Large intestine (tissue), 3 donors: Measurements from ENCODE around the gene CCDC144A. TPM values are rescaled to one million over a fixed set of nuclear protein-coding genes. Genes with fewer than 3 reads are reported as not detected.
"Not testable (repeated sequence)": the region's sequence is repeated elsewhere in the genome, so short reads cannot be mapped to it uniquely, and the experiment has no call there.

Experiments
- DNase-seq, 2 donors: peaks; one replicate each; pipeline versions ENCODE4 v3.0.0 to v3.0.0-alpha.2; 2013
- H3K27ac ChIP-seq: one replicate; pipeline ENCODE4 v1.5.1; 2013; ENCODE audit warnings: low read length
- H3K27me3 ChIP-seq: 2 replicates; pipeline ENCODE4 v1.6.1; 2013; ENCODE audit warnings: low read length; ENCODE audit not compliant: control insufficient read depth, insufficient read depth
- H3K36me3 ChIP-seq: 2 replicates; pipeline ENCODE4 v1.6.1; 2013; ENCODE audit warnings: low read length; ENCODE audit not compliant: control insufficient read depth, insufficient read depth
- H3K4me1 ChIP-seq: one replicate; pipeline ENCODE4 v1.6.1; 2013; ENCODE audit warnings: low read length; ENCODE audit not compliant: control insufficient read depth, insufficient read depth
- H3K4me3 ChIP-seq: one replicate; pipeline ENCODE4 v1.5.1; 2013; ENCODE audit warnings: low read length
- H3K9me3 ChIP-seq: one replicate; pipeline ENCODE4 v1.6.1; 2013; ENCODE audit warnings: mild to moderate bottlenecking, low read depth, low read length, moderate library complexity; ENCODE audit not compliant: control insufficient read depth
- WGBS: methylation state at CpG from one replicate; pipeline ENCODE4 v1.1.5; 2013; ENCODE audit warnings: low lambda C conversion rate; ENCODE audit not compliant: insufficient coverage; 5-methylcytosine and 5-hydroxymethylcytosine counted together
- polyA plus RNA-seq: library from polyadenylated mRNA; unstranded; fragments of 120-200 nt; gene quantifications from one replicate; pipeline ENCODE4 v1.2.1, GENCODE V29; 2013

The CCDC144A gene
- polyA plus RNA-seq, 1 donor, result 0.34 TPM

GRCh38 chr17:16751924-16752287 lies 61.9 kb downstream of the CCDC144A start:
- not testable (repeated sequence) for H3K27me3 ChIP-seq, H3K27ac ChIP-seq, DNase-seq, H3K36me3 ChIP-seq, H3K4me3 ChIP-seq, H3K4me1 ChIP-seq, H3K9me3 ChIP-seq
- WGBS, result no CpG with 5 or more reads among the region's 10 CpGs

GRCh38 chr17:16757520-16757919 lies 67.5 kb downstream of the CCDC144A start:
- not testable (repeated sequence) for H3K4me1 ChIP-seq, H3K27me3 ChIP-seq, H3K36me3 ChIP-seq, H3K27ac ChIP-seq, H3K4me3 ChIP-seq, H3K9me3 ChIP-seq, DNase-seq
- WGBS, result no CpG with 5 or more reads among the region's 3 CpGs

GRCh38 chr17:16758177-16758576 lies 68.1 kb downstream of the CCDC144A start:
- H3K27me3 ChIP-seq, H3K27ac ChIP-seq, H3K36me3 ChIP-seq, H3K4me1 ChIP-seq, H3K4me3 ChIP-seq, DNase-seq, H3K9me3 ChIP-seq: not testable (repeated sequence)
- no CpG with 5 or more reads among the region's 3 CpGs for WGBS

GRCh38 chr17:16768290-16769175 lies 78.5 kb downstream of the CCDC144A start:
- peak in 1 of 2 donors; percentile 36 for DNase-seq
- not testable (repeated sequence) for H3K27ac ChIP-seq, H3K4me3 ChIP-seq, H3K36me3 ChIP-seq, H3K9me3 ChIP-seq, H3K4me1 ChIP-seq, H3K27me3 ChIP-seq
- no CpG with 5 or more reads among the region's 2 CpGs for WGBS

- H3K4me3 ChIP-seq, result not testable (repeated sequence)
- no CpG with 5 or more reads among the region's 4 CpGs for WGBS
Observed at GRCh38 chr17:16772394-16773145, 82.5 kb downstream of the CCDC144A start.

GRCh38 chr17:16773146-16773522 lies 83.1 kb downstream of the CCDC144A start:
- WGBS, result no CpG with 5 or more reads among the region's 2 CpGs
- H3K27ac ChIP-seq, H3K27me3 ChIP-seq, H3K9me3 ChIP-seq, H3K36me3 ChIP-seq, H3K4me1 ChIP-seq, DNase-seq, H3K4me3 ChIP-seq: not testable (repeated sequence)

More at GRCh38 chr17:16772394-16773145, 82.5 kb downstream of the CCDC144A start:
- DNase-seq, H3K4me1 ChIP-seq, H3K27ac ChIP-seq, H3K9me3 ChIP-seq, H3K36me3 ChIP-seq, H3K27me3 ChIP-seq: not testable (repeated sequence)

GRCh38 chr17:16787851-16788250 lies 97.8 kb downstream of the CCDC144A start:
- WGBS, result no CpG with 5 or more reads among the region's 5 CpGs
- DNase-seq, result peak; percentile 62 to 77

GRCh38 chr17:16788889-16789536 lies 99.0 kb downstream of the CCDC144A start:
- no CpG with 5 or more reads among the region's 11 CpGs for WGBS
- H3K4me1 ChIP-seq, DNase-seq, H3K27me3 ChIP-seq, H3K9me3 ChIP-seq, H3K4me3 ChIP-seq, H3K27ac ChIP-seq, H3K36me3 ChIP-seq: not testable (repeated sequence)

More at GRCh38 chr17:16787851-16788250, 97.8 kb downstream of the CCDC144A start:
- not testable (repeated sequence) for H3K4me1 ChIP-seq, H3K27me3 ChIP-seq, H3K36me3 ChIP-seq, H3K27ac ChIP-seq, H3K9me3 ChIP-seq, H3K4me3 ChIP-seq

- DNase-seq, H3K27ac ChIP-seq, H3K9me3 ChIP-seq, H3K36me3 ChIP-seq, H3K27me3 ChIP-seq, H3K4me3 ChIP-seq, H3K4me1 ChIP-seq: not testable (repeated sequence)
- no CpG with 5 or more reads among the region's 3 CpGs for WGBS
Observed at GRCh38 chr17:16789622-16790021, 99.6 kb downstream of the CCDC144A start.

GRCh38 chr17:16790313-16790871 lies 100.4 kb downstream of the CCDC144A start:
- H3K4me3 ChIP-seq, H3K9me3 ChIP-seq, H3K27me3 ChIP-seq, H3K36me3 ChIP-seq, DNase-seq, H3K4me1 ChIP-seq, H3K27ac ChIP-seq: not testable (repeated sequence)
- 100% methylated on average over 1 of the region's 9 CpGs for WGBS
